Muscle of back (tissue), 11 donors: Measurements from ENCODE around the gene FBXO44. TPM values are rescaled to one million over a fixed set of nuclear protein-coding genes. Genes with fewer than 3 reads are reported as not detected.
A peak's percentile ranks its signal among the peaks of the same experiment; 100 is the strongest.

Source experiments
- DNase-seq, 3 donors: peaks; one replicate each; pipeline versions ENCODE4 v3.0.0 to v3.0.0-alpha.2; 2013
- polyA plus RNA-seq, 10 donors: library from polyadenylated mRNA; unstranded; fragments of 120-200 nt; gene quantifications; one replicate each; pipeline ENCODE4 v1.2.1, GENCODE V29; 2013; ENCODE audit not compliant: insufficient read length in 10 of 10

FBXO44 gene
- polyA plus RNA-seq, 10 donors = 3.3 to 6.3 (median 4.0) TPM

- DNase-seq = no peak
Observed at GRCh38 chr1:11658542-11658941, 3.9 kb downstream of the FBXO44 start.

- no peak for DNase-seq
Observed at GRCh38 chr1:11659748-11660147, 5.1 kb downstream of the FBXO44 start.

- DNase-seq = no peak
Observed at GRCh38 chr1:11661103-11661502, 6.4 kb downstream of the FBXO44 start.

- peak in 2 of 3 donors; percentile 42 to 77 for DNase-seq
Observed at GRCh38 chr1:11664336-11665065, 9.8 kb downstream of the FBXO44 start.

GRCh38 chr1:11668516-11668915, 13.8 kb downstream of the FBXO44 start:
- no peak for DNase-seq

GRCh38 chr1:11670747-11671146, 16.1 kb downstream of the FBXO44 start:
- DNase-seq = no peak

GRCh38 chr1:11671205-11671543, 16.5 kb downstream of the FBXO44 start:
- no peak for DNase-seq

GRCh38 chr1:11671544-11672286, 17.0 kb downstream of the FBXO44 start:
- no peak for DNase-seq

- no peak for DNase-seq
Observed at GRCh38 chr1:11673089-11673769, 18.6 kb downstream of the FBXO44 start.

- no peak for DNase-seq
Observed at GRCh38 chr1:11674488-11674887, 19.8 kb downstream of the FBXO44 start.

GRCh38 chr1:11675325-11675724, 20.6 kb downstream of the FBXO44 start:
- no peak for DNase-seq

GRCh38 chr1:11676386-11677103, 21.9 kb downstream of the FBXO44 start:
- no peak for DNase-seq

GRCh38 chr1:11678442-11678841, 23.8 kb downstream of the FBXO44 start:
- no peak for DNase-seq

- DNase-seq = no peak
Observed at GRCh38 chr1:11680270-11681070, 25.8 kb downstream of the FBXO44 start.

- peak; percentile 82 to 96 (median 92) for DNase-seq
Observed at GRCh38 chr1:11681071-11681771, 26.5 kb downstream of the FBXO44 start, which contains the start of gene MAD2L2. MAD2L2 (minus strand) TSS chr1:11681148; CDS start chr1:11680601, 547 bp downstream.

GRCh38 chr1:11682287-11682771, 27.7 kb downstream of the FBXO44 start:
- no peak for DNase-seq

- DNase-seq = no peak
Observed at GRCh38 chr1:11682799-11683198, 28.1 kb downstream of the FBXO44 start.

- no peak for DNase-seq
Observed at GRCh38 chr1:11684070-11684469, 29.4 kb downstream of the FBXO44 start.

GRCh38 chr1:11685210-11685752, 30.6 kb downstream of the FBXO44 start:
- no peak for DNase-seq

GRCh38 chr1:11688506-11688905, 33.8 kb downstream of the FBXO44 start:
- no peak for DNase-seq
